Measurements from ENCODE around the gene OR8D4.
"Not testable (repeated sequence)": the region's sequence is repeated elsewhere in the genome, so short reads cannot be mapped to it uniquely, and the experiment has no call there.

OR8D4 gene

DNA sequence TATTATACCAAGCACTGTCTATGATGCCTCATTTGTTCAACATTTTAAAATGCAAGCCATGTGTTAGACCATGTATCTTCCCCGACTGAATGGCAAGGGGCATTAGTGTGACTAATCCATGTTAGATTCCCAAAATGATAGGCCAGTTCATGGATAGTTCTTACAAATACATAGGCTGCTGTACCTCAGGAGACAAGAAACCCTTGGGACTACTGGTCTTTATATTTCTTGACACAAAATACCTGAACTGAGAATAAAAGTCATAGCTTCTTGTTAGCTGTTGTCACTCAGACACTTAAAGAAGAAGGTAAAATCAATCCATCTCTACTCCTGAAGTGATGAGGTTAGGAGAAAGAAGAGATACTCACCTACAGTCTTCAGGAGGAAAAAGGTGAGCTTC is at the start of gene OR8D4:
Gene OR8D4 (plus strand): TSS at position 301 of the 400 bp plus-strand sequence. CDS start 4,265 bp downstream, outside the sequence.
- no peak for DNase-seq (ENCODE audit: low read depth)

DNA sequence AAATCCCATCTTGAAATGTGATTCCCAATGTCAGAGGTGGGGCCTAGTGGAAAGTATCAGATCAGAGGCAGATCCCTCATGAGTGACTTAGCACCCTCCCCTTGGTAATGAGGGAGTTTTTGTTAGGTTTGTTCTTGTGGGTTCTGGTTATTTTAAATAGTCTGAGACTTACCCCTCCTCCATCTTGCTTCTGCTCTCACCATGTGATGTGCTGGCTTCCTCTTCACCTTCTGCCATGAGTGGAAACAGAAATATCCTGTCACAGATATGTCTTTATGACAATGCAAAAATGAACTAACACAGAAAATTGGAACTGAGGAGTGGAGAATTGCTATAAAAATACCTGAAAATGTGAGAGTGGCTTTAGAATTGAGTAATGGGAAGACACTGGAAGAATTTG is 49.6 kb upstream of the OR8D4 start:
- DNase-seq (ENCODE audit: low read depth): no peak

- DNase-seq (ENCODE audit: low read depth): no peak
Observed at GRCh38 chr11:123853038-123853437, 48.9 kb upstream of the OR8D4 start.

GRCh38 chr11:123856444-123856843 is 45.5 kb upstream of the OR8D4 start:
- no peak for DNase-seq (ENCODE audit: low read depth)

DNA sequence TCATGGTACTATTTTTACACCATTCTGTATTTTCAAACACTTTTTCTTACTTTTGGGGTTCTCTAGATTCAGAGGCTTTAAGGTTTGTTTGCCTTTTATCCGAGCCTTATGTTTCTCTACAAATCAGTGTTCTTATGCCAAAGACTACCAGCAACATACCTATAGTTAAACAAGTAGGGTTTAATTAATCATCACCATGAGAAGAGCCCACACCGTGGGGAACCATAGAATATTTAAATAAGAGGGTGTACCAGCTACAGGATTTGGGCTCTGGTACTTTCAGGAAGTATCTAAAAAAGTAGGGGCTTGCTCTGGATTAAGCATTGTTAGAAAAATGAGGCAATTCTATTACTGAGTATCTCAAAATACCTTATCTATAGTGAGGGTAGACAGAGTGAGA is 42.2 kb upstream of the OR8D4 start:
- no peak for DNase-seq (ENCODE audit: low read depth)

GRCh38 chr11:123865293-123865692 is 36.7 kb upstream of the OR8D4 start:
- DNase-seq (ENCODE audit: low read depth): not testable (repeated sequence)

GRCh38 chr11:123867795-123868194 is 34.2 kb upstream of the OR8D4 start:
- DNase-seq (ENCODE audit: low read depth): not testable (repeated sequence)

GRCh38 chr11:123880912-123881311 is 21.1 kb upstream of the OR8D4 start:
- no peak for DNase-seq (ENCODE audit: low read depth)

- DNase-seq (ENCODE audit: low read depth): no peak
Observed at GRCh38 chr11:123885570-123885969, 16.4 kb upstream of the OR8D4 start, which contains the start of gene TMEM225. TSS of gene TMEM225 (minus strand) at chr11:123885670. CDS start at chr11:123885425, 245 bp downstream.

- DNase-seq (ENCODE audit: low read depth): no peak
Observed at GRCh38 chr11:123892031-123892430, 9.9 kb upstream of the OR8D4 start.

DNA sequence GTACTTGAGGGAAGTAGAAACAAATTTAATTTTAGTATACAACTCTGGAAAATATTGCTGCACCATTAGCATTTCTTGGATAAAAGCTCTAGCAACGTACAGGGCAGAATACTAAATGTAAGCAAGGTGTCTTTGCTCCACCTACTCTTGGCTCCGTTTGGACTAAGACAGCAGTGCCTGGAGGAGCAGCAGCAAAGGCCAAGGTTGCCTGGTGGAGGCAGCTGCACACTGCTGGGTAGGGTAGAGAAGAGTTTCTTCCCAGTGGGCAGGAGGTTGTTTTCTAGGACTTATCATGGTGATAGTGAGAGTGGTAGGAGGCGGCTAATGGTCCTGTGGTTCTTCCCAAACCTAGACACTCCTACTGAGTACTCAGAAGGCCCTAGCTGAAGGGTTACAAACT is 2.2 kb upstream of the OR8D4 start:
- no peak for DNase-seq (ENCODE audit: low read depth)

DNA sequence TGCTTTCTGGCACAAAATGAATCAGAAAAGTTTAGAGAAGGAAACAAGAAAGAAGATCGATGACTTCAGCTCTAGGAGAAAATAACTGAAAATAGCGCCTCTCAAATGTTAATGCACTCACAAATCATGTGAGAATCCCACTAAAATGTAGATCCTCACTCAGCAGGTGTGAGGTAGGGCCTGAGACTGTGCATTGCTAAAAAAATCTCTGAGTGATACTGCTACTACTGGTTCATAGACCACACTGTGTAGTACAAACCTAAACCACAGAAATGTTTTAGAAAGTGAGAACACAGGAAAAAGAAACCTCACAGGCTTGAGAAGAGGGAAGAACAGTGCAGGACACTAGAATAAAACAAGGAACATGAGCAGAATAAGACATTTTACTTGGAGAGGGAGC is 2.0 kb downstream of the OR8D4 start:
- DNase-seq (ENCODE audit: low read depth): no peak

DNA sequence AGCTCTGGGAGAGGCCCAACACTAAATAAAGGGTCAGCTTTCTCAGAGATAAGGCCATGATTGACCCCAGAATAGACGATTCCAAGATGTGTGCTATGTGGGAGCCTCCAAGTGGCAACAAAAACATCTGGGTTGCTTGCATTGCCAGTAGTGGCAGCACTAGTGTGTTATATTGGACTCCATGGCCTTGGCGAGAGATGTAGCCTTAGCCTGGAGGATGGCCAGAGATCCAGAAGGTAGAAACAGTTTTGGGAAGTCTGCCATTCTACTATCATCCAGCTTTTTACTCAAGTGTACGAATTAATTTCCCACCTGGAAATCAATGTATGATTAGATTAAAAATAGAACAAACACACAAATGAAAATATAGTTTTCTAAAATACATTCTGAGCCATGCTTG is 3.0 kb downstream of the OR8D4 start:
- DNase-seq (ENCODE audit: low read depth): no peak

DNA sequence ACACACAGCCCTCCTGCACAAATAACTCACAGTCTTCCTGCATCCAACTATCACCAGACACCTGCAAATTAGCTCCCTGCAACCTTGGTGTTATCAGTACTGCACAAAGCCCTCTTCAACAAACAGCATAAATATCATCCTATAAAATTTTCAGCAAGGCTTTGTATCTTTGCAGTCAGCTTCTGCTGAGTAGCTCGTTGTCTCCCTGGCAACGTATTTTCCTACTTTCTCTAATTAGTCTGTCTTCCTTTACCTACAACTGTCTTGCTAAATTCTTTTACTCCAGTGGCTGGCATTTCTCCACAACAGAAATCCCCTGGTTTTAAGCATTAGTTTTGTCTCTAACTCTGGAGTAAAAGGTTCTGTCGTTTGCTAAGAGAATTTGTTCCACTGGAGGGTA is 3.9 kb downstream of the OR8D4 start:
- DNase-seq (ENCODE audit: low read depth): no peak

GRCh38 chr11:123920943-123921342 is 19.0 kb downstream of the OR8D4 start:
- DNase-seq (ENCODE audit: low read depth): no peak

GRCh38 chr11:123924027-123924426 is 22.1 kb downstream of the OR8D4 start:
- DNase-seq (ENCODE audit: low read depth): no peak

- DNase-seq (ENCODE audit: low read depth): no peak
Observed at GRCh38 chr11:123939317-123939716, 37.4 kb downstream of the OR8D4 start, which contains the start of gene OR4D5. TSS of gene OR4D5 (plus strand) at chr11:123939617. CDS start at chr11:123939617, 0 bp downstream.

DNA sequence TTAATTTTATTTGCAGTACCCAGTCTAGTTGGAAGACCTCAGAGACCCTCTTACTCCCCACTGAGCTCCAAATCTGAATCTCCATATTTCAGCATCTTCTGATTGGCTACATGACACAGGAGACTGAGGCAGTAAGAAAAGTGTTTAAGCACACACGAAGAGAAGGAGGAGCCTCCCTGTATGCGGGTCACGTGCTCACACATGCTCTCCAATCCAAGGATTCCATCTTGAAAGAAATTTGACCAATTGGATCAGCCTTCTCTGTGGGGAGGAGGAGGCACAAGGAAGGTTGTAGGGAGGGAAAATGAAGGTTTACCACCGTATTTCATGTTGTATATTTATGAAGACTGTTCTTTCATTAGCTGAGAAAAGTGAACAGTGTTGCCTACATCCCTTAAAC is 40.4 kb downstream of the OR8D4 start:
- DNase-seq (ENCODE audit: low read depth): no peak

GRCh38 chr11:123943738-123944137 is 41.8 kb downstream of the OR8D4 start, which contains the start of gene OR6T1:
TSS of gene OR6T1 (minus strand) at chr11:123943838. CDS start at chr11:123943838, 0 bp downstream.
- DNase-seq (ENCODE audit: low read depth): no peak

- no peak for DNase-seq (ENCODE audit: low read depth)
Observed at GRCh38 chr11:123945132-123945531, 43.2 kb downstream of the OR8D4 start.

DNA sequence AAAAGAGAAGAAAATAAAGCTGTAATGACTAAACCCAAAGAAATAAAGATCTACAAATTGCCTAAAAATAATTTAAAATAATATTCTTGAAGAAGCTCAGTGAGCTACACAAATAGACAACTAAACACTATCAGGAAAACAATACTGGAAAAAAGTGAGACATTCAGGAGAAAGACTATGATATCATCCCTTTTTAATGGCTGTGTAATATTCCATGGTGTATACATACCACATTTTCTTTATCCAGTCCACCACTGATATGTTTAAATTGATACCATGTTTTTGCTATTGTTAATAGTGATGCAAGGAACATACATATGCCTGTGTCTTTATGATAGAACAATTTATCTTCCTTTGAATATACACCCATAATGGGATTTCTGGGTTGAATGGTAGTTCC is 54.8 kb downstream of the OR8D4 start:
- DNase-seq (ENCODE audit: low read depth): no peak

Measured in fibroblast of the conjunctiva (primary cell).